Measurements from ENCODE around the gene FAM241A.
"Not testable (repeated sequence)": the region's sequence is repeated elsewhere in the genome, so short reads cannot be mapped to it uniquely, and the experiment has no call there.

The FAM241A gene

GRCh38 chr4:112110059-112110425 lies 35.2 kb upstream of the FAM241A start:
- no peak for TF ChIP-seq CTCF (IDR thresholded peaks at IDR 0.05; ENCODE audit: insufficient read depth, low read depth, low read length, missing control alignments)
- no peak for DNase-seq (ENCODE audit: low read depth)
- no peak overlapping the region for H3K4me3 ChIP-seq (ENCODE audit: low read length)

DNA sequence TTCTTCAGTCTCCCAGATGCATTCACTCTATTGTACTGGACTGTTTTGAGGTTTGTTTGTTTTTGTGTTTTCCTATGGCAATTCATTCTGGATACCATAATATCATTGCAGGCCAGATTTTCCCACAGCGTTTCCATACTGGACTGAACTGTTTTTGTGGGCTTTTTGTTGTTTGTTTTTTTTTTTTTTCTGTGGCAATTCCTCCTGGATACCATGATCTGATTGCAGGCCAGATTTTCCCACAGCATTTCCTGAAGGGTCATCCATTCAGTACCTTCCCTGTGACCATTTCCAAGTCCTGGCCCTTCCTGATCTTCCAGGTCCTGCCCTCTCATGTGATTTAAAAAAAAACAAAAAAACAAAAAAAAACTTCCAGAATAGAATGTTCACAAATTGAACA lies 33.9 kb upstream of the FAM241A start:
- no peak overlapping the region for H3K4me3 ChIP-seq (ENCODE audit: low read length)

DNA sequence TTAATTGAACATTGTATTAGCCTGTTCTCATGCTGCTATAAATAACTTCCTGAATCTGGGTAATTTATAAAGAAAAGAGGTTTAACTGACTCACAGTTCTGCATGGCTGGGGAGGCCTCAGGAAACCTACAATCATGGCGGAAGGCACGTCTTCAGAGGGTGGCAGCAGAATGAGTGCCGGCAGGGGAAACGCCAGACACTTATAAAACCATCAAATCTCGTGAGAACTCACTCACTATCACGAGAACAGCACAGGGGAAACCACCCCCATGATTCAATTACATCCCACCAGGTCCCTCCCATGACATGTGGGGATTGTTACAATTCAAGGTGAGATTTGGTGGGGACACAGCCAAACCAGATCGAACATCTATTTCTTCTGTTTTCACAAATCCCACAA lies 33.2 kb upstream of the FAM241A start:
- H3K4me3 ChIP-seq (ENCODE audit: low read length); DNase-seq (ENCODE audit: low read depth): not testable (repeated sequence)

More for the DNA sequence above, 33.9 kb upstream of the FAM241A start:
- no peak for DNase-seq (ENCODE audit: low read depth)
- no peak for TF ChIP-seq CTCF (IDR thresholded peaks at IDR 0.05; ENCODE audit: insufficient read depth, low read depth, low read length, missing control alignments)

- DNase-seq (ENCODE audit: low read depth), result no peak
- no peak overlapping the region for H3K4me3 ChIP-seq (ENCODE audit: low read length)
- no peak for TF ChIP-seq CTCF (IDR thresholded peaks at IDR 0.05; ENCODE audit: insufficient read depth, low read depth, low read length, missing control alignments)
Observed at GRCh38 chr4:112112590-112113170, 32.6 kb upstream of the FAM241A start.

GRCh38 chr4:112113864-112114263 lies 31.4 kb upstream of the FAM241A start:
- DNase-seq (ENCODE audit: low read depth), result no peak
- TF ChIP-seq CTCF (IDR thresholded peaks at IDR 0.05; ENCODE audit: insufficient read depth, low read depth, low read length, missing control alignments), result no peak
- no peak overlapping the region for H3K4me3 ChIP-seq (ENCODE audit: low read length)

- H3K4me3 ChIP-seq (ENCODE audit: low read length), result no peak overlapping the region
- DNase-seq (ENCODE audit: low read depth), result no peak
- TF ChIP-seq CTCF (IDR thresholded peaks at IDR 0.05; ENCODE audit: insufficient read depth, low read depth, low read length, missing control alignments), result no peak
Observed at GRCh38 chr4:112114452-112114851, 30.8 kb upstream of the FAM241A start.

DNA sequence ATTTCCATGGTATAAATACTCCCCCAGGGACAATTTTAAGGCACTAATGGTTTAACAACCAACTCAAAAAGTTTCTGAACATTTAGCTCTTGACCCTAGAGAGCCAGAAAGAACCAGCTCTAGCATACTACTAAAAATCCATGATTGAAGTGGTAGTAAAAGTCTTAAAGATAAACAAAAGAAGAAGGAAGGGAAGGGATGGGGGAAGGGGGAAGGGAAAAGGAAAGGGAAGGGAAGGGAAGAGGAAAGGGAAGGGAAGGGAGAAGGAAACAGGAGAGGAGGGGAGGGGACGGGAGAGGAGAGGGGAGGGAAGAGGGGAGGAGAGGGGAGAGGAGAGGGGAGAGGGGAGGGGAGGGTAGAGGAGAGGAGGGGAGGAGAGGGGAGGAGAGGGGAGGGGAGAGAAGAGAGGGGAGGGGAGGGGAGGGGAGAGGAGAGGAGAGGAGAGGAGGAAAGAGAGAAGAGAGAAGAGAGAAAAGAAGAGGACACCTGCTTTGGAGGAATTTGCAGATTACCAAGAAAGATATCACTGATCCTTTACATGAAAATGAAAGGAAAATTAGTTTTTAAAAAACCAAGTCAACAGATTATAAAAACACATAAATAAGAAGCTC lies 26.4 kb upstream of the FAM241A start:
- TF ChIP-seq CTCF (IDR thresholded peaks at IDR 0.05; ENCODE audit: insufficient read depth, low read depth, low read length, missing control alignments), result no peak
- H3K4me3 ChIP-seq (ENCODE audit: low read length), result no peak overlapping the region
- no peak for DNase-seq (ENCODE audit: low read depth)

All from epithelial cell of esophagus (primary cell).